A673 (cell line): ENCODE results near the gene ABHD15. TPM values are rescaled to one million over a fixed set of nuclear protein-coding genes. Genes with fewer than 3 reads are reported as not detected.

Experiments used
- BruUV-seq: library from RNA; stranded (reverse); fragments of 400-500 nt; replicated peaks from 2 replicates; lab custom pipeline; 2021; lab: Mats Ljungman, UMichigan
- CTCF ChIA-PET: fragments of 300-600 bp; sonication (Branson Sonifier 250); formaldehyde crosslinking; loops from one replicate; lab custom pipeline; 2022; ENCODE audit warnings: antibody characterized with exemption; lab: Charles Lee
- POLR2A ChIA-PET: fragments of 300-600 bp; sonication (Branson Sonifier 250); formaldehyde crosslinking; loops from one replicate; lab custom pipeline; 2022; ENCODE audit warnings: antibody characterized with exemption; ENCODE audit not compliant: low non-redundant PET; lab: Charles Lee
- DNase-seq: peaks from one replicate; pipeline ENCODE4 v3.0.0-alpha.2; 2015; ENCODE audit warnings: low spot score
- H3K27ac ChIP-seq: fragments of 200-600 bp; sonication (generic); 2 replicates; pipeline ENCODE4 v1.5.1; 2016; ENCODE audit warnings: mixed run types, low read depth, mild to moderate bottlenecking, mixed read lengths, antibody characterized with exemption, low read length; ENCODE audit not compliant: poor library complexity, severe bottlenecking
- H3K27me3 ChIP-seq: fragments of 200-600 bp; sonication (generic); replicated peaks from 2 replicates; pipeline ENCODE4 v1.6.1; 2017; ENCODE audit warnings: mixed run types, low read depth, mild to moderate bottlenecking, mixed read lengths, antibody characterized with exemption, low read length; ENCODE audit not compliant: insufficient read depth, poor library complexity
- H3K36me3 ChIP-seq: fragments of 200-600 bp; sonication (generic); 2 replicates; pipeline ENCODE4 v1.6.1; 2016; ENCODE audit warnings: mixed run types, mild to moderate bottlenecking, mixed read lengths, antibody characterized with exemption, low read length; ENCODE audit not compliant: insufficient read depth, poor library complexity, severe bottlenecking
- H3K4me1 ChIP-seq: fragments of 200-600 bp; sonication (generic); 2 replicates; pipeline ENCODE4 v1.6.1; 2017; ENCODE audit warnings: mixed run types, mild to moderate bottlenecking, mixed read lengths, antibody characterized with exemption, low read length; ENCODE audit not compliant: insufficient read depth, poor library complexity, severe bottlenecking
- H3K4me3 ChIP-seq: fragments of 200-600 bp; sonication (generic); 2 replicates; pipeline ENCODE4 v1.5.1; 2016; ENCODE audit warnings: low read depth, mixed run types, mild to moderate bottlenecking, mixed read lengths, low read length; ENCODE audit not compliant: poor library complexity, severe bottlenecking
- H3K9me3 ChIP-seq: fragments of 200-600 bp; sonication (generic); 2 replicates; pipeline ENCODE4 v1.6.1; 2016; ENCODE audit warnings: mixed run types, low read depth, mild to moderate bottlenecking, mixed read lengths, antibody characterized with exemption, low read length; ENCODE audit not compliant: poor library complexity, severe bottlenecking
- EZH2 ChIP-seq: fragments of 200-600 bp; sonication (generic); IDR thresholded peaks from 2 replicates; pipeline ENCODE4 v1.6.1; 2017; ENCODE audit warnings: borderline replicate concordance, low read depth, mild to moderate bottlenecking, mixed read lengths, antibody characterized with exemption, low read length; ENCODE audit not compliant: poor library complexity, severe bottlenecking
- intact Hi-C: fragments of 100-400 bp; cut with micrococcal nuclease; formaldehyde crosslinking; loops from one replicate; pipeline ENCODE4 v1.10.0; 2022; ENCODE audit not compliant: unreplicated experiment
- total RNA-seq: library from RNA; stranded (reverse); gene quantifications from 2 replicates; pipeline ENCODE4 v1.2.3, GENCODE V29; 2021
- TF ChIP-seq, protein P1 (sequence below): fragments of 300-800, 200-600 bp; sonication (generic); conservative IDR thresholded peaks from 2 replicates; pipeline ENCODE4 v1.5.1; 2017; ENCODE audit warnings: low read depth, mild to moderate bottlenecking, antibody characterized with exemption, low read length, moderate library complexity, mixed read lengths

The ABHD15 gene
- total RNA-seq, 1 experiment from 2014 or later = 5.4 TPM

DNA sequence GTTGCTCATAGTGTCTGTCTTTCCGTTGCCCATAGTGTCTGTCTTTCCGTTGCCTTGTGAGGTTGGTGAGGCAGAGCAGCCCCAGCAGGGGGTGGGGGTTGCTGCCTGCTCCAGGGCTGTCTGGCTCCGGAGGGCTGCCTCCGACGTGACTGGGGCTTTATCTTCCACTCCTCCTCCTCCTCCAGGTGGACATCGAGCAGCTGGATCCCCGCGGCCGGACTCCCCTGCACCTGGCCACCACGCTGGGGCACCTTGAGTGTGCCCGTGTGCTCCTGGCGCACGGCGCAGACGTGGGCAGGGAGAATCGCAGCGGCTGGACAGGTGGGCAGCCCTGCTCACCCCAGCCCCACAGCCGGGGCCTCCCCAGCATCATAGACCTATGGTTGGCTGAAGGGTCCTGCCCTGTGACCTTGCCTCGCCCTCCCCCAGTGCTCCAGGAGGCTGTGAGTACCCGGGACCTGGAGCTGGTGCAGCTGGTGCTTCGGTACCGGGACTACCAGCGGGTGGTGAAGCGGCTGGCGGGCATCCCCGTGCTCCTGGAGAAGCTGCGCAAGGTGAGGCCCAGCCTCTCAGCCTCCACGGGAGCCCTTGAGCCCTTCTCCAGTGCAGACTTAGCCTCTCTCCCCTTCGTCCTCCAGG lies 40.8 kb upstream of the ABHD15 start:
- peaks cover 19% of the 10 kb centered on the region for H3K36me3 ChIP-seq
- POLR2A ChIA-PET = no interaction called here
- CTCF ChIA-PET = no interaction called here
- no peak for DNase-seq
- TF ChIP-seq, protein P1, sequence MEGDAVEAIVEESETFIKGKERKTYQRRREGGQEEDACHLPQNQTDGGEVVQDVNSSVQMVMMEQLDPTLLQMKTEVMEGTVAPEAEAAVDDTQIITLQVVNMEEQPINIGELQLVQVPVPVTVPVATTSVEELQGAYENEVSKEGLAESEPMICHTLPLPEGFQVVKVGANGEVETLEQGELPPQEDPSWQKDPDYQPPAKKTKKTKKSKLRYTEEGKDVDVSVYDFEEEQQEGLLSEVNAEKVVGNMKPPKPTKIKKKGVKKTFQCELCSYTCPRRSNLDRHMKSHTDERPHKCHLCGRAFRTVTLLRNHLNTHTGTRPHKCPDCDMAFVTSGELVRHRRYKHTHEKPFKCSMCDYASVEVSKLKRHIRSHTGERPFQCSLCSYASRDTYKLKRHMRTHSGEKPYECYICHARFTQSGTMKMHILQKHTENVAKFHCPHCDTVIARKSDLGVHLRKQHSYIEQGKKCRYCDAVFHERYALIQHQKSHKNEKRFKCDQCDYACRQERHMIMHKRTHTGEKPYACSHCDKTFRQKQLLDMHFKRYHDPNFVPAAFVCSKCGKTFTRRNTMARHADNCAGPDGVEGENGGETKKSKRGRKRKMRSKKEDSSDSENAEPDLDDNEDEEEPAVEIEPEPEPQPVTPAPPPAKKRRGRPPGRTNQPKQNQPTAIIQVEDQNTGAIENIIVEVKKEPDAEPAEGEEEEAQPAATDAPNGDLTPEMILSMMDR = no peak
- TF ChIP-seq EZH2 = no peak
- H3K27ac ChIP-seq = peak overlapping the region; percentile 64
- no peaks in the 10 kb centered on the region for H3K27me3 ChIP-seq
- intact Hi-C loops = no loop called here
- no peaks in the 10 kb centered on the region for H3K4me1 ChIP-seq
- H3K9me3 ChIP-seq = no peaks in the 10 kb centered on the region
- no TSS peak for BruUV-seq
- H3K4me3 ChIP-seq = no peak overlapping the region

DNA sequence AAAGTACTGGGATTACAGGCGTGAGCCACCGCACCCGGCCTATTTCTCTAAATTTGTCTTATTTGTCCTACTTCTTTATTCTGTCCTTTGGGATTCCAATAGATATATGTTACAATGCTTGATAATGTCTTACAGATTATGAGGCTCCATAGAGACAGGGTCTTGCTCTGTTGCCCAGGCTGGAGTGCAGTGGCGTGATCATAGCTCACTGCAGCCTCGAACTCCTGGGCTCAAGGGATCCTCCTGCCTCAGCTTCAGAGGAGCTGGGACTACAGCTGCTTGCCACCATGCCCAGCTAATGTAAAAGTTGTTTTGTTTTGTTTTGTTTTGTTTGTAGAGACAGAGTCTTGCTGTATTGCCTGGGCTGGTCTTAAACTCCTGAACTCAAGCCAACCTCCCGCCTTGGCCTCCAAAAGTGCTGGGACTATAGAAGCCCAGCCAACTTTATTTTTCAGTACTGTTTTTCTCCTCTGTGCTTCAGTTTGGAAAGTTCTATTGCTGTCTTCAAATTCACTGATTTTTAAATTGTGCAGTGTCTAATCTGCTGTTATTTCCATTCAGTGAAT lies 36.4 kb upstream of the ABHD15 start:
- intact Hi-C loops = no loop called here
- no TSS peak for BruUV-seq
- no peak for DNase-seq
- Histone ChIP-seq H3K9me3 (no peaks in the 10 kb centered on the region), H3K4me3 (no peak overlapping the region), H3K27me3 (no peaks in the 10 kb centered on the region), H3K27ac (no peak overlapping the region), H3K36me3 (peaks cover under 1% of the 10 kb centered on the region), H3K4me1 (peaks cover 13% of the 10 kb centered on the region)
- ChIA-PET CTCF (no interaction called here), POLR2A (no interaction called here)
- TF ChIP-seq, protein P1 = no peak
- no peak for TF ChIP-seq EZH2

DNA sequence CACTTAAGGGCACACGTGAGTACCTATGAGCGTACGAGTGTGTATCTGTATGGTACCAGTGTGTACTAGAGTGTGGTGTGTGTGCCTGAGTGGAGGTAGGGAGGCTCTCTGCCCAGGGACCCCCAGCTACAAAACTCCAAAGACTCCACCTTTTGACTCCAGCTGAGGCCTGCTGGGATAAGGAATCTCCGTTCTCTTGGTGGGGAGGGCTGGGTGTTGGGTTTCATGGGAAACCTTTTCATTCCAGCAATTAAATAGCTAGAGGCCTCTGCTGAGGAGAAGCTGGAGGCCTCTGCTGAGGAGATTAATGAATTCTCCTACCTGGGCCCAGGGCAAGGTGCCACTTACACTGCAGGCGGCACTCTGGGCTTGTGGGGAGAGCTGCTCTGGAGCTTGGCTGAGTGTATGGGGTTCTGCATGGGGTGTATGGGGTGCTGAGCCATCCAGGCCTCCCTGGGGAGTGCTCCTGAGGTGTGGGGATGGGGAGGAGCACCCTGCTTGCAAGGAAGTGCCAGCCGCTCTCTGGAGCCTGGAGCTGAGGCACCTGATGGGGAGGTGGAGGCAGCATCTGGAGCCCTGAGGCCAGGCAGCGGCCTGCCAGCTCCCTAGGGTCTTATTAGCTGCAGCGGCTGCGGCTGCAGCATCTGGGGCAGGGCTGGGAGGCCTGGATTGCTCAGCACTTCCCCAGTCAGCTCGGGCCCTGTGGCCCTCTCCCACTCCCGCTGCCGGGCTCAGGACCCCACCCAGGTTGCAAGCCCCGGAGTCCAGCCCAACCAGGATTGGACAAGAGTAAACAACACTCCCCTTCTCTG lies 30.7 kb upstream of the ABHD15 start:
- intact Hi-C loops = no loop called here
- Histone ChIP-seq H3K4me1 (peaks cover 57% of the 10 kb centered on the region), H3K4me3 (no peak overlapping the region), H3K9me3 (no peaks in the 10 kb centered on the region), H3K27ac (no peak overlapping the region), H3K27me3 (no peaks in the 10 kb centered on the region), H3K36me3 (no peaks in the 10 kb centered on the region)
- TF ChIP-seq EZH2 = no peak
- no TSS peak for BruUV-seq
- POLR2A ChIA-PET = no interaction called here
- CTCF ChIA-PET = no interaction called here
- no peak for DNase-seq
